ENCODE data around the gene TENT4B.
"Not testable (repeated sequence)": the region's sequence is repeated elsewhere in the genome, so short reads cannot be mapped to it uniquely, and the experiment has no call there.

TENT4B gene

DNA sequence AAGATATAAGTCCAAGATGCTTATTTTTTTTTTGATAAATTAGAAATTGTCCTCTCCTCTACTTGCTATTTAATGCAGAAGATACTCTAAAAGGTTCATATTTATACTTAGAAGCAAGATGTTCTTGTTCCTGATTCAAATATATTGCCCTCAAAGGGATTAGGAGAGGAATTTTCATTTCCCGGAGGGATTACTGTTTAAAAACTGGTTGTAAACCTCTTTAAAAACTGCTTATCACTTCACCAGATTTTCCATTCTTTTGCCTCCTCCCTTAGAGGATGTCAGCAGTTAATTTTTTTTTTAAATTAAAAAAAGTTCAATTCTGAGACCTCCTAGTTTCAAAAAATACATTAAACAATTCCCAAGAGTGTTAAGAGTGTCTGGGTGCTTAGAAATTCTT is 2.8 kb downstream of the TENT4B start:
- no peak for DNase-seq

DNA sequence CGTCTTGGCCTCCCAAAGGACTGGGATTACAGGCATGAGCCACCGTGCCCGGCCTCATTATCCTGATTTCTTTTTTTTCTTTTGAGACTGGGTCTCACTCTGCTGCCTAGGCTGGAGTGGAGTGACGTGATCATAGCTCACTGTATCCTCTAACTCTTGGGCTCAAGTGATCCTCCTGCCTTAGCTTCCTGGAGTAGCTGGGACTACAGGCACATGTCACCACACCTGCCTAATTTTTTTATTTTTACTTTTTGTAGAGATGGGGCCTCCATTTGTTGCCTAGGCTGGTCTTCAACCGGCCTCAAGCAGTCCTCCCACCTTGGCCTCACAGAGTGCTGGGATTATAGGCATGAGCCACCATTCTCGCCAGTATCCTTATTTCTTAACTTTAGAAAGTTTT is 3.5 kb downstream of the TENT4B start:
- no peak for DNase-seq

DNA sequence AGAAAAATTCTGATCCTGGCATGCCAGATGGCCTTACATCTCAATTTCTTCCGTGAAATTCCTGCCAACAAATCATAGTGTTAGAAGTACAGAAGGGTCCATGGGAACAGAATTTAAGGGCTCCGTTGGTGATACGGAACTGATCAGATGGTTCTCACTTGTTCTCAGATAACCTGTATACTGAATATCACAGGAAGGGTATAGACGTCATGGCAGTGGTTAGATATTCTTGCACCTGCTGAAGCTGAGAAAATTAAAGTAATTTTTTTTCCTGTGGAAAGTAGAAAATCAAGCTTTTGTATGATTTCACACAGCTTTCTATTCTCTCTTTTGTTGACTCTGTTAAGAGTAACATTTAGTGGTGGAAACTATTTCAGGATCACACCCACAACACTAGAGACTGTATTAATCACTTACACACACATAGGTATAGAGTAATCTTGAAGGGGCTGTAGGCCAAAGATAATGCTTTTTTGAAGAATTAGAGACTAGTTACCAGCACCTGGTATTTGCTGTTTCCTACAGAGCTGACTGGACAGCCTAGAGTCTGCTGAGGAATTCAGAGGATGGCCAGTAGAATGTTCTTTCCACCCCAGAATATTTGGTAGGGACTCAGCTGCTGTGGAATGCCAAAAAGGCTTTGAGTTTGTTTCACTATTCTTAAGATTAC is 7.5 kb downstream of the TENT4B start:
- DNase-seq: no peak

DNA sequence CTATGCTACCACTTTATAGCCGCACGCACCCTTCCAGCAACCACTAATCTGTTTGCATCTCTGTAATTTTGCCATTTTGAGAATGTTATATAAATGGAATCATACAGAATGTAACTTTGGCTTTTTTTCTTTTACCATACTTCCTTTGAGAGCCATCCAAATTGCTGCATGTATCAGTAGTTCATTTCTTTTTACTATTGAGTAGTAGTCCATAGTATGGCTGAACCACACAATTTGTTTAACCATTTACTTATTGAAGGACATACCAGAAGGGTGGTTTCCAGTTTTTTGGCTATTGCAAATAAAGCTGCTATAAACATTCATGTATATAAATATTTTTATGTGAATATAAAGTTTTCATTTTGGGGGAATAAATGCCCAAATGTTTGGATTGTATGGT is 8.8 kb downstream of the TENT4B start:
- DNase-seq: no peak

DNA sequence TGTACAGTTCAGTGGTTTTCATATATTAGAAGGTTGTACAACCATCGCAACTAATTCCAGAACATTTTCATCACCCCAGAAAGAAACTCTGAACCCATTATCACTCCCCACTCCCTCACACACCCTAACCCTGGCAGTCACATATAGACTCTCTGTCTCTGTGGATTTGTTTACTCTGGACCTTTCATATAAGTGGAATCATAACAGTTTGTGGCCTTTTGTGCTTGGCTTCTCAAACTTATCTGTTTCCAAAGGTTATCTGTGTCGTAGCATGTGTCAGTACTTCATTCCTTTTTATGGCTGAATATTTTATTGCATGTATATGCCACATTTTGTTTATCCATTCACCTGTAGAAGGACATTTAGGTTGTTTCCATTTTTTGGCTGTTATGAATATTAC is 12.4 kb downstream of the TENT4B start:
- no peak for DNase-seq

DNA sequence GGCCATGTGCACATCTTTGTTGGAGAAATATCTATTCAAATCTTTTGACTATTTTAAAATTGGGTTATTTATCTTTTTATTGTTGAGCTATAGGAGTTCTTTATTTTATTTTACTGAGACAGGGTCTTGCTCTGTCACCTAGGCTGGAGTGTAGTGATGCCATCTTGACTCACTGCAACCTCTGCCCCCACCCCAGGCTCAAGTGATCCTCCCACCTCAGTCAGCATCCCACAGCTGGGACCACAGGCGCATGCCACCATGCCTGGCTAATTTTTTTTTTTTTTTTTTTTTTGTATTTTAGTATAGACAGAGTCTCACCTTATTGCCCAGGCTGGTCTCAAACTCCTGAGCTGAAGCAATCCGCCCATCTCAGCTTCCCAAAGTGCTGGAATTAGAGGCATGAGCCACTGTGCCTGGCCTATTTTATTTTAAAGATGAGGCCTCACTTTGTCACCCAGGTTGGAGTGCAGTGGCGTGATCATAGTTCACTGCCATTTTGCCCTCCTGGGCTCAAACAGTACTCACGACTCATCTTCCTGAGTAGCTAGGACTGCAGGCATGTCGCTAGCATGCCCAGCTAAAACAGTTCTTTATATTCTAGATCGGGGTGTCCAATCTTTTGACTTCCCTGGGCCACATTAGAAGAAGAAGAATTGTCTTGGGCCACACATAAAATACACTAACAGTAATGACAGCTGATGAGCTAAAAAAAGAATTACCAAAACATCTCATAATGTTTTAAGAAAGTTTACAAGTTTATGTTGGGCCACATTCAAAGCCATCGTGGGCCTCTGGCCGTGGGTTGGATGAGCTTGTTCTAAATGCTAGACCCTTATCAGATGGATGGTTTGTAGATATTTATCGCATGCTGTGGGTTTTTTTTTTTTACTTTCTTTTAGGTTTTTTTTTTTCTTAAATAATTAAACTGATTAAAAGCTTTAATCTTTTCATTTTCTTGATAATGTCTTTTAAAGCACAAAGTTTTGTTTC is 13.7 kb downstream of the TENT4B start:
- DNase-seq: peak; percentile 10 to 18

DNA sequence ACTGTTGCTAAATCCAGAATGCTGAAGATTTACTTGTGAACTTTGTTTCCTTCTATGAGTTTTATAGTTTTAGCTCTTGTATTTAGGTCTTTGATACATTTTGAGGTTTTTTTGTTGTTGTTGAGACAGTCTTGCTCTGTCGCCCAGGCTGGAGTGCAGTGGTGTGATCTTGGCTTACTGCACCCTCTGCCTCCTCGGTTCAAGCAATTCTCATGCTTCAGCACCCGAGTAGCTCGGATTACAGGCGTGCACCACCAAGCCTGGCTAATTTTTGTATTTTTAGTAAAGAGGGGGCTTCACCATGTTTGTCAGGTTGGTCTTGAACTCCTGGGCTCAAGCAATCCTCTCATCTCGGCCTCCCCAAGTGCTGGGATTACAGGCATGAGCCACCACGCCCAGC is 14.4 kb downstream of the TENT4B start:
- DNase-seq: no peak

DNA sequence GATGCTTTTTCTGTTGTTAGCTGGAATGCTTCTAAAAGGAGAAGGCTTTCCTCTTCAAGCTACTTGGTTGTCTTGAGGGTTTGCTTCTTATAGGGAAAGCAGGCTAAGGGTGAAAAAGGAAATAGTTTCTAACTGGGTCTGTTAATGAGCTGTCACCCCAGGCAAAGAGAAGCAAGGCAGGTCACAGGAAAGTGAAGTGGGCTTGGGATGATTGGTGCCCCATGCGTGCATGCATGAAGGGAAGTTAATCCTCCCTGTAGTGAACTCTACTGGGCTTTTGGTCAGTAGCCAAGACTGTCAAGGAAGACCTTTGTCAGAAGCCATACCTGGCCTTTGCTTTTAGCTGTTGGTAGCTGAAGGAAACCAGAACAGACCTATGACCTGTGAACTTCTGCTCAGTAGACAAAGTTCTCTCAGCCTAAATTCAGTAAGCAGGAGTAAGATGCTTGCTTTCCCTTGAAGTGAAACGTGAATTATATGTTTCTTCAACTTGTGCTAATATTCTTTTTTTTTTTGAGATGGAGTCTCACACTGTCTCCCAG is 16.5 kb downstream of the TENT4B start:
- no peak for DNase-seq

DNA sequence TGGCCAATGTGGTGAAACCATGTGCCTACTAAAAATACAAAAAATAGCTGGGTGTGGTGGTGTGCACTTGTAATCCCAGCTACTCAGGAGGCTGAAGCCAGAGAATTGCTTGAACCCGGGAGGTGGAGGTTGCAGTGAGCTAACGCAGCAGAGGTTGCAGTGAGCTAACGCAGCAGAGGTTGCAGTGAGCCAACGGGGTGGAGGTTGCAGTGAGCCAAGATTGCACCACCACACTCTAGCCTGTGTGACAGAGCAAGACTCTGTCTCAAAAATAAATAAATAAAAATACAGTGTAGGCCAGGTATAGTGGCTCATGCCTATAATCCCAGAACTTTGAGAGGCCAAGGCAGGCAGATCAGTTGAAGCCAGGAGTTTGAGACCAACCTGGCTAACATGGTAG is 18.7 kb downstream of the TENT4B start:
- not testable (repeated sequence) for DNase-seq

DNA sequence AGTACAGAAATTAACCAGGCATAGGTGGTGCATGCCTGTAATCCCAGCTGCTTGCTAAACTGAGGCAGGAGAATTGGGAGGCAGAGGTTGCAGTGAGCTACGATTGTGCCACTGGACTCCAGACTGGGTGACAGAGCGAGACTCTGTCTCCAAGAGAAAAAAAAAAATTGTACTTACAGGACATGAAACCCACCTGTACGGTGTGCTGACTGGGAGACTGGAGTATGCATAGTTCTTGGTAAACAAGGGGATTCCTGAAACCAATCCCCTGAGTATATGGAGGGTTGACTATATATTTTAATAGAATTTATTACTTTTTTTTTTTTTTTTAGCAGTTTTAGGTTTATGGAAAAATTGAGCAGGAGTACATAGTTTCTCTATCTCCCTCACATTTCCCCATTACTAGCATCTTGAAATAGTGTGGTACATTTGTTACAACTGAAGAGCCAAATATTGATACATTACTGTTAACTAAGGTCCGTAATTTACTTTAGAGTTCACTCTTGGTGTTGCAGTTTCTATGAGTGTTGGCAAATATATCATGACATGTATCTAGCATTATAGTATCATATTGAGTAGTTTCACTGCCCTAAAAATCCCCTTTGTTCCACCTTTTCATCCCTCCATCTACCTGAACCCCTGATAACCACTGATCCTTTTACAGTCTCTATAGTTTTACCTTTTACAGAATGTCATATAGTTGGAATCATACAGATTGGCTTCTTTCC is 19.3 kb downstream of the TENT4B start:
- no peak for DNase-seq

DNA sequence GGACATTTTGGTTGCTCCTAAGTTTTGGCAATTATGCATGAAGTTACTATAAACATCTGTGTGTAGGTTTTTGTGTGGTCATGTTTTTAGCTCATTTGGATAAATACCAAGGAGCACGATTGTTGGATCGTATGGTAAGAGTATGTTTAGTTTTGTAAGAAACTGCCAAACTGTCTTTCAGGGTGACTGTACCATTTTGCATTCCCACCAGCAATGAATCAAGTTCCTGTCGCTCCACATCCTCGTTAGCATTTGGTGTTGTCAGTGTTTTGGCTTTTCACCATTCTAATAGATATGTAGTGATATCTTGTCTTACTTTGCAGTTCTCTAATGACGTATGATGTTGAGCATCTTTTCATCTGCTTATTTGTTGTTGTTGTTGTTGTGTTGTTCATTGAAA is 20.2 kb downstream of the TENT4B start:
- no peak for DNase-seq

DNA sequence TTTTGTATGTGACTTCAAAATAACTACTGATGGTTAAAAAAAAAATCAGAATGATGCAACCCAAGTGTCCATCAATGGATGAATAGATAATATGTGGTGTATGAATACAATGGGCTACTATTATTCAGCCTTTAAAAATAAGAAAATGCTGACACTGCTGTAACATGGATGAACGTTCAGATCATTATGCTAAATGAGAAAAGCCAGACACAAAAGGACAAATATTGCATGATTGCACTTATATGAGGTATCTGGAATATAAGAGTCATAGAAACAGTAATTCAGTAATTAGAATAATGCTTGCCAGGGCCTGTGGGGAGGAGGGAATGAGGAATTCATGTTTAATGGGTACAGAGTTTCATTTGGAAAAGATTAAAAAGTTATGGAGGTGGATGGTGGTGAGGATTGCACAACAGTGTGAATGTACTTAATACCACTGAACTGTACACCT is 25.4 kb downstream of the TENT4B start:
- DNase-seq: no peak

DNA sequence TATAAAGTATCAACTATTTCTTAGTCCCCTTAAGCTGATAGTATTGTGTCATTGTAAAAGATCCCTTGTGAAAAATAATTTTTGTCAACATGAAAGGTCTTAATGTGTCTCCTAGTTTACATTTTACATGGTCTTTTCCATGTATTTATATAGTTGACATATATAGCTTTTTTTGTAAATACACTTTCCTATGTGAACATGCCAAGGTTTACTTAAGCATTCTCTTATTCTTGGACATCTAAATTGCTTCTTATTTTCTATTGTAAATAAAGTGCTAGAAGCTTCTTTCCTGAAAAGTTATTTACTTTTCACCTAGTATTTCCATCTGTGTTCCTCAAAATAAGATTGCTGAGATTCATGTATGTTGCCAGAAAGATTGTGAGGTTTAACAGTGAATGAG is 29.3 kb downstream of the TENT4B start:
- no peak for DNase-seq

DNA sequence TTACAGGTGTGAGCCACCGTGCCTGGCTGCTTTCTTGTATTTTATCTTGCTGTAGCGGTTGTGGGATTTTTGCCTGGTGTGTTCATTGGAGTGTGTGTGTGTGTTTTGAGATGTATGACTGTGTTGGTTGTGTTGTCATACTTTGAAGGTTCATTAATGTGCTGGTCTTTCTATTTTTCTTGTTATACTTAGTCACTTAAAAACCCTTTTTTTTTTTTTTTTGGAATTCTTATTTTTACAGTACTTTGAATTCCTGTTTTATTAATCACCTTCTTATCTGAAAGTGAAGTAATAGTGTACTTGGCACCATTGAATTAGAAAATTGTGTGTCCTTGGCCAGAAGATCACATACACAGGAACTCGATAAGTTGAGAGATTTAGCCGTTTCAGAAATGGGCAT is 30.2 kb downstream of the TENT4B start:
- DNase-seq: no peak

DNA sequence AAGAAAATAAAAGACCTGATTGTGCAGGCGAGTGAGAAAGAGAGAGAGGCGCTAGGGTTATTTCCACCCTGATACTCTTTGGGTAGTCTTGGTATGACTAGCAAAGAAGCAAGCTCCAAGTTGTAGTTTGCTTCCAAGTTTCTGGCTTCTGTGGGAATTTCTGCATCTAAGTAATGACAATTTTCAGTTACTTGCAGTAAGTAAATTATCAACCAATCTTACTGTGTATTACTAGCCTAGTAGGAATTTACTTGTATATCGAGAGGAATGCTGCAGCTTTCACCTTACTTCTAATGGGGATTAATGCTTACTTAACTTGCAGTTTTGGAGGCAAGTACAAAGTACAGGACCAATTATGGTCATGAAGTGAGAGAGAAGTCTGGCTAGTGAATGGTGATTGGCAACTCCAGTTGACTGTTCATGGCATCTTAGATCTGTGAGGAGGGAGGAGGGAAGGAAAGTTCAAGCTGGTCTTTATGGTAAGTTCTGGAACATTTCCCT is 31.9 kb downstream of the TENT4B start:
- no peak for DNase-seq

DNA sequence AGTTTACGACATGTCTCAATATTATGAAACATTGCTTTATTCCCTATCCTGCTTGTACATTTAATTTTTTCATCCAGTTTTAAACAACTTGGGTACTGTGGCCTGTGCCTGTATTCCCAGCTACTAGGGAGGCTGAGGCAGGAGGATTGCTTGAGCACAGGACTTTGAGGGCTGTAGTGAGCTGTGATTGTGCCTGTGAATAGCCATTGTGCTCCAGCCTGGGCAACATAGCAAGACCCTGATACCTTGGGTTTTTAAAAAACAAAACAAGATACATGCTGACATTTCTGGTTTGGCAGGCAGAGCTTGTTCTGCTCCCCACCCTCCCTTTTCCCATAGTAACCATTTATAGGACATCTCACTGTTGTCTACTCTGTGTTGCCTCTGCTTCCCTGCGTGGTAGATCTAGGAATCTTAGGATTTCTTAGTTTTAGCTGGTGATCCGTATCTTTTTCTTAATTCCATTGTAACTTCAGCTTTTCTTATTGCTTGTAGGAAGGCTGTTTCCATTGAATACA is 35.6 kb downstream of the TENT4B start:
- DNase-seq: no peak

DNA sequence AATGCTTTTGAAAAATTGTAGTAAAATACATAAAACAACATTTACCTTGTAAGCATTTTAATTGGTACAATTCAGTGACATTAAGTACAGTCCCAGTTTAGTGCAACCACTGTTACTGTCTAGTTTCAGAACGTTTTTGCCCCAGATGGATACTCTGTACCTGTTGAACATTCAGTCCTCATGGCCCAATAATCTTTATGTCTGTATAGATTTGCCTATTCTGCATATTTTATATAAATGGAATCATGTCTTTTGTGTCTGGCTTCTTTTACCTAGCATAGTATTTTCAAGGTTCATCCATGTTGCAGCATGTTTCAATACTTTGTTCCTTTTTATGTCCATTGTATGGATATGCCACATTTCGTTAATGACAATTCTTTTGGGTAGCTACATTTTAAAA is 37.2 kb downstream of the TENT4B start:
- no peak for DNase-seq

DNA sequence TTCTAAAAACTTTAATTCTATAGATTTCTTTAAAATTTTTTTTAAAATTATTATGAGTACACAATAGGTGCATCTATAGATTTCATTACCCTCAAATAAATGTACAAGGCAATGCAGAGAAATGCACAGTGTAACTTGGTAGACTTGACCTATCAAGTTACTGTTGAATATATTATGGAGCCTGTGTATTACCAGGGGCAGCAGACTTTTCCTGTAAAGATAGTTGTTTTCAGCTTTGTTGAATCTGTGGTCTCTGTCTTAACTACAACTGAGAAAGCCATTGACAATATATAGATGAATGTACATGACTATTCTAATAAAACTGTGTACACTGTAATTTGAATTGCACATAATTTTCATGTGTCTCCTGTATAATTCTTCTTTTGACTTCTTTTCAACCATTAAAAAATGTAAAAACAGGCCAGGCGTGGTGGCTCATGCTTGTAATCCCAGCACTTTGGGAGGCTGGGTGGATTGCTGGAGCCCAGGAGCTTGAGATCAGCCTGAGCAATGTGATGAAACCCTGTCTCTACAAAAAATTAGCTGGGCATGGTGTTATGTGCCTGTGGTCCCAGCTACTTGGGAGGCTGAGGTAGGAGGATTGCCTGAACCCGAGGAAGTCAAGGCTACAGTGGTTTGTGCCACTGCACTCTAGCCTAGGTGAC is 39.4 kb downstream of the TENT4B start:
- DNase-seq: no peak

DNA sequence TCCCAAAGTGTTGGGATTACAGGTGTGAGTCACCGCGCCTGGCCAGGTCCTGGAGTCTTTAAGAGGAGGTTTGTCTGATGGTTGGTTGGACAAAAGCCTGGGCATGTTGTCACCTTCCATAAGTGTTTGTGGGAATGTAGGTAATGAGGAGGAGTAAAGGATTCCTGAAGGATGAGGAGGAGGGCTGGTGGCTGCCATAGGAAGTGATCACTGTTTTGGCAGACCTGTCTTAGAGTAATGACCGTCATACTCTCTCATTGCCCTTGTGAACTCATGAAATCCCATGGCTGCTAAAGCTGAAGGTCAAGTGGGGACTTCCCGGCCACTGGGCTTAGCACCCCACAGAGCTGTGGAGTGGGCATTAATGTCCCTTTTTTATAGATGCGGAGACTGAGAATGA is 40.5 kb downstream of the TENT4B start:
- DNase-seq: no peak

DNA sequence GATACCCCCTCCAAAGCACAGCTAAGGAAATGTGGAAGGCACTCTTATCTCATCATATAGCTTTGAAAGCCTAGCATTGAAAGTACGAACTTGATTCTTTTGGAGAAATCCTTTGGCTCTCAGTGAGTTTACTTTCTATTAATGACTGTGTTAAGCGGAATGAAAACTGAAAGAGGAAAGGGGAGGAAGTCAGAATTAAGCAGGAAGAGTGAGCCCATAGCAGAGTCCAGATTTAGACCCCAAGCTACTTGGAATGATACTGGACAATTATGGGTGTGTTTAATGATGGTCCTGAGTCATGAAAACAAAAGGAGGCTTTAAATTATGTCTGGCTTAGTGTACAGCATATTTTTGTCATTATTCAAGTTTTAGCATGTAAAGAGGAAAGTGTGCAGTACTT is 42.2 kb downstream of the TENT4B start:
- DNase-seq: no peak

DNA sequence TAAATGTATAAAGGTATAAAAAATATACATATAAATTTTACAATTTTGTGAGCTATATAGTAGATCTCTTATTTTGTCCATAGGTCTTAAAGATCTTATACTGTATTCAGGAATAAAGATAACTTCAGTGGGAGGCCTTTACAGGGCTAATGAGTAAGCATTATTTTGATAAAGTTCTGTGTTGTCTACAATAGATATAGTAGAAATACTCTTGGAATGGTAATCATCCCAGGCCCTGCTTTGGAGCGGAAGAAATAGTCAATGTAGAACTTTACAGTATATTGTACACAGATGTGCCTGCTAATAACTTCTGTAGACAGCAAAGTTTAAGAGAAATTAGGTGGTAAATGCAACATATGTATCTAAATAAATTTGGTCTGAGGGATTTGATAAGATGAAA is 42.6 kb downstream of the TENT4B start:
- no peak for DNase-seq

DNA sequence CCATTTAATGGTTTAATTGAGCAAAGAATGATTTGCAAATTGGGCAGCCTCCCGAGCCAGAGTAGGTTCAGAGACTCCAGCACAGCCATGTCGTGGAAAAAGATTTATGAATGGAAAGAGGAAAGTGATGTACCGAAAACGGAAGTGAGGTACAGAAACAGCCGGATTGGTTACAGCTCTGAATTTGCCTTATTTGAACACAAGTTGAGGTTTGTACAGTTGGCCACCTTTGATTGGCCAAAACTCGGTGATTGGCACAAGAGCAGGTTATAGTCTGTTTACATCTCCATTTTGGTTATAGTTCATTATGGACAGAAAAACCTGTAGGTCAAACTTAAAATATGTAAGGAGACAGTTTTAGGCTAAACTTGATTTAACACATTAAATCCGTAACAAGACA is 44.5 kb downstream of the TENT4B start:
- DNase-seq: no peak
